Fibroblast of pulmonary artery (primary cell): ENCODE measurements around the gene IGDCC3.

Experiments
- DNase-seq: peaks from one replicate; pipeline ENCODE4 v3.0.0-alpha.2; 2010; ENCODE audit warnings: low read depth
- H3K4me3 ChIP-seq: replicated peaks from 2 replicates; pipeline ENCODE4 v1.5.1; 2011; ENCODE audit warnings: low read depth, mild to moderate bottlenecking, control low read depth, low read length, moderate library complexity
- TF ChIP-seq, protein P1 (sequence below): IDR thresholded peaks from 2 replicates; pipeline ENCODE4 v1.5.1; 2011; ENCODE audit warnings: mild to moderate bottlenecking, control low read depth, low read length, inconsistent platforms; ENCODE audit errors: missing control alignments

Gene IGDCC3

DNA sequence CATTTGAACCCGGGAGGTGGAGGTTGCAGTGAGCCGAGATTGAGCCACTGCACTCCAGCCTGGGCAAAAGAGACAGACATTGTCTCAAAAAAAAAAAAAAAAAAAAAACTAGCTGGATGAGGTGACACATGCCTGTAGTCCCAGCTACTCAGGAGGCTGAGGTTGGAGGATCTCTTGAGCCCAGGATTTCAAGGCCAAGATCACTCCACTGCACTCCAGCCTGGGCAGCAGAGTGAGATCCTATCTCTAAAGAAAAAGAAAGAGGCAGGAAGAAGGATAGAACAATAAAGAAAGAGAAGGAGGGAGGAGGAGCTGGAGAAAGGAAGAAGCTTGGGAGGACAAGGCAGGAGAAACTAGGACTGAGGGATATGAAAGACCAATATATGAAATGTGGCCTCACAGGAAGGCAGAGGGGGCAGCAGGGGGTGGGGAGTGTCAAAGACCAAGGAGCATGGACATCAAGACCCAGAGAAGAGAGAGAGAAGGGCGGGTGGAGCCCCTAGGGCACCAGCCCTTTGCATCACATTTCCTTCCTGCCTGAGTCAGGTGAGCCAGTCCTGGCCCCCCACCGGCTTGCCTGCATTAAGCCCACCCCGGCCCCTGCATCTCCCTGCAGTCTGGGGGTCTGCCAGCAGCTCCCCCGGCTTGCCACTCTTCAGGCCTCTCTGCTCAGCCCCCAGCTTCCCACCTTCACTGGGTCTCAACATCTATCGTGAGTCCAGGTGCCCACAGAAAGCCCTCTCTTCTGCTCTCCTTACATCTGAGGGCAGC is 11.5 kb downstream of the IGDCC3 start:
- no peak for DNase-seq
- no peak overlapping the region for H3K4me3 ChIP-seq

DNA sequence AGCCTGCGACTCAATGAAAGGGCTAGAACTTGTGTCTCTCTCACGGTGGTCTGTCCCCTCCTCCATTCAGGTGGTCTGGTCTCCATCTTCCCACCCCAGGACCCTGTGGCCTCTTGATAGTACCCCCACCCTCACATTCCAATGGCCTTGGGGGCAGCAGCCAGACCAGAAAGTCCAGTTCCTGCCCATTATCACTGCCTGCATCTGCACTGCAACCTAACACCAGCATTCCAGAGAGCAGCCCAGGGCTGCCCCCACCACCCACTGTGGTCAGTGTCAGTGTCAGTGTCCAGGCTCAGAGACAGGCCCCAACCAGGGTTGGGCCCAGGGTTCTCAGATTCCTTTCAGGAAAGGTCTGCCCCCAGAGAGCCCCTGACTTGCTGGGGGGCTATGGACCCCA is 12.6 kb downstream of the IGDCC3 start:
- TF ChIP-seq, protein P1, sequence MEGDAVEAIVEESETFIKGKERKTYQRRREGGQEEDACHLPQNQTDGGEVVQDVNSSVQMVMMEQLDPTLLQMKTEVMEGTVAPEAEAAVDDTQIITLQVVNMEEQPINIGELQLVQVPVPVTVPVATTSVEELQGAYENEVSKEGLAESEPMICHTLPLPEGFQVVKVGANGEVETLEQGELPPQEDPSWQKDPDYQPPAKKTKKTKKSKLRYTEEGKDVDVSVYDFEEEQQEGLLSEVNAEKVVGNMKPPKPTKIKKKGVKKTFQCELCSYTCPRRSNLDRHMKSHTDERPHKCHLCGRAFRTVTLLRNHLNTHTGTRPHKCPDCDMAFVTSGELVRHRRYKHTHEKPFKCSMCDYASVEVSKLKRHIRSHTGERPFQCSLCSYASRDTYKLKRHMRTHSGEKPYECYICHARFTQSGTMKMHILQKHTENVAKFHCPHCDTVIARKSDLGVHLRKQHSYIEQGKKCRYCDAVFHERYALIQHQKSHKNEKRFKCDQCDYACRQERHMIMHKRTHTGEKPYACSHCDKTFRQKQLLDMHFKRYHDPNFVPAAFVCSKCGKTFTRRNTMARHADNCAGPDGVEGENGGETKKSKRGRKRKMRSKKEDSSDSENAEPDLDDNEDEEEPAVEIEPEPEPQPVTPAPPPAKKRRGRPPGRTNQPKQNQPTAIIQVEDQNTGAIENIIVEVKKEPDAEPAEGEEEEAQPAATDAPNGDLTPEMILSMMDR: no peak
- no peak overlapping the region for H3K4me3 ChIP-seq
- DNase-seq: no peak

More for the DNA sequence above, 11.5 kb downstream of the IGDCC3 start:
- TF ChIP-seq, protein P1: no peak

DNA sequence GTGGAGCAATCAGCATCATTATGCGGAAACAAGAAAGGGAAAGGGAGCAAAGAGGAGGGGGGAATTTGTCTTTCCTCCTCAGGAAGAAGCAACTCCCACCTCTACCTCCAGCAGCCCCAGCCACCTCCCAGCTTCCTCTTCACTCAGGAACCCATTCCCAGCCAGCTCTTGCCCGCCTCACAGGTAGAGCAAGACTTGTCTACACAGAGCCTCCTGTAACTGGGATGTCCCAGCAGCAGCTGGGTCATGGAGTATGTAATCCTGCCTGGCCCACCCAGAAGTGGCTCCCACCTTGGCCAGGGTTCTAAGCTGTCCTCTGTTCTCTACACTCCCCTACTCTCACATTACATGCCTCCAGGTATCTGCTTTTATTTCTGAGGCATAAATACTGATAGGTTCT is 14.0 kb downstream of the IGDCC3 start:
- no peak for DNase-seq
- no peak overlapping the region for H3K4me3 ChIP-seq
- TF ChIP-seq, protein P1: no peak

DNA sequence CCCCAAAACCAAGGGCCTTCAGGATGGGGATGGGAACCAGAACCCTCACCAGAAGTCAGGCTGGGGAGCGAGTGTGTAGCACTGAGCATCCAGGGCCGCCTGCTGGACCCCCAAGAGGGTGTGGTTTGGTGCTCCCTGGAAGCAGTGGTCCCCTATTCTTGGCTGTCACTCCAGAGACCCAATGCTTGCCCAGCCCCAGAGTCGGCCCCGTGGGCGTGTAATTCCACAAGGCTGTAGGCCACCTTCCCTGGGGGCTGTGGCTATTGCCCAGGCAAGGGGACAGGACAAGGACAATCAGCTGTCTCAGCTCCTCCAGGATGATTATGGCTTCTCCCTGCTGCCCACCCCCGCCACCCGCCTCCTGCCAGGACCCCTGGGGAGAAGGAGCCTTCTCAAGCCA is 14.5 kb downstream of the IGDCC3 start:
- DNase-seq: no peak
- TF ChIP-seq, protein P1: no peak
- no peak overlapping the region for H3K4me3 ChIP-seq

DNA sequence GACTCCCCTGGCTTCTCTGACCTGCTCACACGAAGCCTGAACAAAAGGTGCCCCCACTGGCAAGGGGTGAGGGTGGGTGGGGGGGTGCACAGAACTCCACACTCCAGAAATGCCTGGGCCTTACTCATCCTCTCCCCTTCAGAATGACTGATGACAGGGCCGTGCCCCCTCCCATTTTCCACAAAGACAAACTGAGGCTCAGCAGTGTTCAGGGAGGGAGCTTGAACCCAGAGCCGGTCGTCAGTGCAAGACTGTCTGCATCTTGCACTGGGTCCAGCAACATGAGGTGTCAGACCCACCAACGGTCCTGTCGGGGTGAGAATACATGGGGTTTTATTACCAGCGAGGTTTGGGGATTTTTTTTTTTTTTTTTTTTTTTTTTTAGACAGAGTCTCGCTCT is 15.3 kb downstream of the IGDCC3 start:
- H3K4me3 ChIP-seq: no peak overlapping the region
- TF ChIP-seq, protein P1: no peak
- DNase-seq: no peak

DNA sequence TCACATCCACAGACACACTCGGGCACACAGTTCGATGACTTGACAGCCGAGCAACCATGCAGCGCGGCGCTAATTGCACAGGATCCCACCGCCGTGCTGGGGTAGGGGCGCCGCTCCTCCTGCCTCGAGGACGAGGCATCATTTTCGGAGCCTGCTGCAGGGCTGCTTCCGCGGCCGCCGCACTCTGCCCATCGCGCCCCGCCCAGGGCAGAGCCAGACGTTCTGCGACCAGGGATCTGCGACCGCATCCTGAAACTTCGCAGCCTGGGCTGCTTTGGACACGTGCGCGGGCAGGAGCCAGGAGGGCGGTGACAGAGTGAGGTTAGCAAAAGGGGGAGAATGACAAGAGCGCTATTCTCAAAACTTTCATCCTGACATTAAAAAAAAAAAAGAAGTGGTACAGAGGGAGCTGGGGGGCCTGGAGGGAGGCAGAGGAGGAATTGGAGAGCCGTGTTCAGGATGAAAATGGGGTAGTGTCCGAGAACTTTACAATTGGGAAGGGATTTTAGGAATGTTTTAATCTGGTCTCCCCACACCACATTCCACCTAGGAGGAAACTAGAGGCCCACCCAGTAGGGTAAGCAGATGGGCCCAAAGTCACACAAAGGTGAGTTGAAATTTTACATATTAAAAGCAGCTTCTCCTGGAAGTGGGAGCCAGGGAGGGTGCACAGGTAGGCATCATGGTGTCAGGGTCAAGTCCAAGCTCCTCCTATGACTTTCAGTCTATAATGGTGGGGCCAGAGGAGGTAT is 15.9 kb downstream of the IGDCC3 start:
- TF ChIP-seq, protein P1: no peak
- no peak for DNase-seq
- no peak overlapping the region for H3K4me3 ChIP-seq
